LHCN-M2 (cell line): ENCODE measurements around the gene JCAD. TPM values are rescaled to one million over a fixed set of nuclear protein-coding genes. Genes with fewer than 3 reads are reported as not detected.
"Not testable (repeated sequence)": the region's sequence is repeated elsewhere in the genome, so short reads cannot be mapped to it uniquely, and the experiment has no call there.

Experiments
- DNase-seq: peaks from one replicate; pipeline ENCODE4 v3.0.0-alpha.2; 2012; ENCODE audit warnings: low read depth
- polyA plus RNA-seq: library from polyadenylated mRNA; unstranded; fragments of >200 nt; gene quantifications from one replicate; pipeline ENCODE4 v1.2.1, GENCODE V29; 2012; ENCODE audit warnings: missing spikeins
- total RNA-seq: library from RNA; depleted of rRNA; stranded (reverse); fragments of >200 nt; gene quantifications from 2 replicates; pipeline ENCODE4 v1.2.3, GENCODE V29; 2014; rRNA removed

The JCAD gene, protein sequence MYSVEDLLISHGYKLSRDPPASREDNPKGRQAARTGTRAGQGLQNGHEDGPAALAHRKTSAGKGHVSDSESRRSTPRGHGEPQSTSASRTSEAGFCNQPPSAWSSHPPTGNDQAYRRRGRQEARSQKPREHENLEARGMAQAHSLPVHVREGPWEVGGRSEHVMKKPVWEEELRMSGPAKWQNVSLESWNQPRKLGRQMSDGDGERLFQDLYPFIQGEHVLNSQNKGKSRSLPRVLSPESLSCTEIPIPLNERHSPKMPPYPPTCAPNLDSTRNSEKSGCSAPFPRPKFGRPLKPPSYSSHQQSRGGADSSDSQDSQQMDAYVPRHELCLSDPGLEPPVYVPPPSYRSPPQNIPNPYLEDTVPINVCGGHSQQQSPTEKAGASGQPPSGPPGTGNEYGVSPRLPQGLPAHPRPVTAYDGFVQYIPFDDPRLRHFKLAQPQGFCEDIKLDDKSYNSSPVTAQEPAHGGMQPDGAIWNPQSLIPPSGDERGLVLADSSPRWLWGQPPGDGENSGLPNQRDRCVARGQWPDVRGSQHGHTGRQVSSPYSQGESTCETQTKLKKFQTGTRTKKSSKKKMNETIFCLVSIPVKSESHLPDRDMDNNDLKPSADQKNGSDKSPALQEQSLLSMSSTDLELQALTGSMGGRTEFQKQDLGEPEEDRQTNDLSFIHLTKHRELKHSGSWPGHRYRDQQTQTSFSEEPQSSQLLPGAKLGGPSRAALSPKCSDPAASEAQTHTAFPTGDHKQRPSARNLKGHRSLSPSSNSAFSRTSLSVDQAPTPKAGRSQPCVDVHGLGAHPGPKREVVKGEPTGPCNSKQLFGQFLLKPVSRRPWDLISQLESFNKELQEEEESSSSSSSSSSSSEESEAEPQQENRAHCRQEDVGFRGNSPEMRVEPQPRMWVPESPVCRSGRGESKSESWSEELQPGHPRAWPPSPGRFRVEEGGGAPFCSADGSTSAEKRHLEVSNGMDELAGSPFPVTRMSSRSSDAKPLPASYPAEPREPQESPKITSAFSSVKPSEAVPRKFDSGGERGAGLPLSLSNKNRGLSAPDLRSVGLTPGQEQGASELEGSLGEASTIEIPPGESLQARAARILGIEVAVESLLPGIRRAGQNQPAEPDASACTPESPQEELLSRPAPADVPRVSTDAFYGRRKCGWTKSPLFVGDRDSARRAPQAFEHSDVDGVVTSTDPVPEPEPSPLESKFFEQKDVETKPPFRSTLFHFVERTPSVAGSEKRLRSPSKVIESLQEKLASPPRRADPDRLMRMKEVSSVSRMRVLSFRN (N-terminal part only)
- total RNA-seq: 12.1 and 12.8 TPM in 2 replicates
- 12.1 TPM for polyA plus RNA-seq

GRCh38 chr10:30059209-30060107 lies at the start of gene JCAD:
Gene JCAD (minus strand): TSS chr10:30059586. CDS start chr10:30047812, 11,774 bp downstream.
- DNase-seq: peak; percentile 46

- DNase-seq: no peak
Measured at GRCh38 chr10:30106987-30107386, 47.6 kb upstream of the JCAD start.

DNA sequence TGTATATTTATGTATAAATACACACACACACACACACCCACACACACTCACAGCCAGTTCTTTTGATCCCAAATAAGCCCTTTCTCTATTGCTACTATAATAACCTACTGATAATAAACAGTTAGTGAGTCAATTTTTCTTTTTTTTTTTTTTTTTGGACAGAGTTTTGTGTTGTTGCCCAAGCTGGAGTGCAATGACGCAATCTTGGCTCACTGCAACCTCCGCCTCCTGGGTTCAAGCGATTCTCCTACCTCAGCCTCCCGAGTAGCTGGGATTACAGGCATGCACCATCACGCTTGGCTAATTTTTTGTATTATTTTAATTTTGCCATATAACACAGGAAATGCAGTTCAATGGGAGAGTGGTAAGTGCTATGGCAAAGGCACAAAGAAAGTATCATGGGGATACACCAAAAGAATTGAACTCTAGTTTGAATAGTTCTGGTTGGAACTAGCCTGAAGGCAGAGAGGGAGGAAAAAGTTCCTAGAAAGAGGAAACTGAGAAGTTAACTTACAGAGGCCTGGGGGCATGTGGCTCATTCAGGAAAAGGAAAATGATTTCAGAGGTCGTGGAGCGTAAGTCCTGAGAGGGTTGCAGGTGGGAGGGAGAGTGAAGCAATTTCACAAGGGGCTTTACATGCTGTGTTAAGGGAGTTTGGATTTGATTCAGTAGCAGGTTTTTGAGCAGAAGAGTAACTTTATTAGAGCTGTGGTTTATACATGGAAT lies 44.4 kb upstream of the JCAD start:
- no peak for DNase-seq

DNA sequence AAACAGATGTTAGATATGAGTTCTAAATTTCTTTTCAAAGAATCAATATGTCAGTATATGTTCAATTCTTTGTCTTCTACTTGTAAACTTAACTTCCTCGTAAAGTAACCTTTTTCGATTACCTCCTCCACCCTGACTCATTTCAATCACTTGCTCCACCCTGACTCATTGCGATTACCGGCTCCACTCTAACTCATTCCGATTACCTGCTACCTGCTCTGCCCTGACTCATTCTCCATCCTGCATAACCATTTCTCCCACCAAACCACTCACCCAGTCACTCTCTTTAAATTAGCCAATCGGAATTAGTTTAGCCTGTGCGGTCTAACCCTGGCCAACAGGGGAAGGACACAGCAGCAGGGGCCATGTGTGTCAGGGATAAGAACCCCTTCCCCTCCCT lies 40.3 kb upstream of the JCAD start:
- not testable (repeated sequence) for DNase-seq

DNA sequence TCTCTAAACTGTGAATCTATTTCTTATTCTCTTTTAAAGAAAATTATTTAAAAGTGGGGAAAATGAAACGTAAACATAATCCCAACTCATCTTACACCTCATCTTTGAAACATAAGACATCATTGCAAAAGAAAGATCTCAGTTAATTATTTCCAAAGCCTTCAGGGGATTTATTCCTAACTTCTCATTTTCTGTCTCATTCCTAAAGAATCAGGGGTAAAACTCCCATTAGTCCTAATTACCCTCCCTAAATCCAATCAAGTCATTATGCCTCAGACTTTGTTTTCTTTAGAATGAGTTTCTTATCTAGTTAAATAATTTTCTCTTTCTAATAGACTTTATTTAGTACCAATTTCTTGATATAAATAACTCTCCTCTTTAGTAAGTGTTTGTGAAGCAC lies 39.7 kb upstream of the JCAD start:
- no peak for DNase-seq

DNA sequence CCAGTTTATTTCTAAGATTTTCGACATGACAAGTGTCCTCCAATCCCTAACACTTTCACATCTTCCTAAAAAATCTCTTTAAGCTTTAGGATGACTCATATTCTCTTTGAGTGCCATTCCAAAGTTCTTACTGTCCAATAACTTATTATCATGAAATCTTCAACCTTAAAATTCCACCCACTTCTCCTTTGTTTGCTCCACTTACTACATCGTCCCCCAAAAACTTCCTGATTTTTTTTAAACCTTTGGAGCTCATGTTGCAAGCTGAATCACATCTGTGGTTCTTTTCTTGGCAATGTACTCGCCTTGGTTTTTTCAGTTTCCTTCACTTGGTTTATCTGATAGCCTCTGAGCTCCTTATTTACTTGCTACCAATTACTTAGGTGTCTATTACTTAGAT lies 39.2 kb upstream of the JCAD start:
- peak; percentile 90 for DNase-seq

DNA sequence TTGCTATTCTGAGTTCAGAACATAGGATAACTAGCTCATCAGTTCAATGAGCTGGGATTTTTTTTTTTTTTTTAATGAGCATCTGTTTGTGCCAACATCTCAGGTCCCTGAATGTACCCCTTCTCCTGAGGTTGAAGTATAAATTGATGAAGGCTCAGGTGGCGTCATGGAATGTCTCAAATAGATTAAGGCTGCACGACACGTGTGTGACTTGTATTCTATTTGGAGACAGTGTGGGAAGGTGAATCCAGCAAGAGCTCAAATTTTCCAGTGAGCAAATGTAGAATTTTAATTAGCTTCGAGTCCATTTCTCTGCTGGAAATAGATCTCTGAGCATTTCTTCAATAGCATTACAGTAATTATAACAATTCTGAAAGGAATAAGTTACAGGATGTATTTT lies 37.2 kb upstream of the JCAD start:
- no peak for DNase-seq

DNA sequence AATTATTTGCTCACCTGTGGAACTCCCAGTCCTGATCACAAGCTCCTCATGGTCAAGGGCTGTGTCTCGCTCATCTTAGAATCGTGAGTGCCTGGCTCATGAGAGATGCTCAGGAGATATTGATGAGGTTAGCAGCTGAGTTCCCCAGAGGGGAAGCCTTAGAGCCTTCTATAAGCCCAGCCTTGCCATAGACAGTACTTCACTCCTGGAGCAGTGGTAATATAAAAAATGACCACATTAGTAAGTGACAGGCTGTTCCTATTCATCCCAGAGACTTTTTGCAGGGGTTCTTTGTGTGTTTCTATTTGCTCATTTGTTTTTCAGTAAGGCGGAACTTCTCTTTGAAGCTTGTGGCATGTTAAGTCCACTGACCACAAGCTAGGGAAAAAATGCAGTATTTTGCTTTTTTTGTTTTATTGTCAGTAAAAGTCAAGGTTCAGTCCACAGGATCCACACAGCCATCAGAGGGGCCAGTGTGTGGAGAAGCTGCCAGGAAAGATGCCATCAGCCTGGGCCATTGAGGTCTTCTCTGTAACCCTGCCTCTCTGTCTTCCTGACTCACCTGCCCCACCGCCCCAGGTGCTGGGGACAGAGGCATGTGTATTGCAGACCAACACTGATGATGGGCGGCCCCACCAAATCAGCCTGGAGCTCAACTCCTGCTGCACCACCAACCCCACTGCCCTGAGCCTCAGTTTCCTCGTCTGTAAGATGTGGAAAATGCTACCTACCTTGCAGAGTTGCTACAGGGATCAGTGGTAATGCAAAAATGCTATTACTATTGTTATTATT lies 36.4 kb upstream of the JCAD start:
- peak; percentile 20 for DNase-seq

GRCh38 chr10:30094601-30095000 lies 35.2 kb upstream of the JCAD start:
- no peak for DNase-seq

- no peak for DNase-seq
Measured at GRCh38 chr10:30093303-30093950, 34.0 kb upstream of the JCAD start.

GRCh38 chr10:30092151-30092790 lies 32.9 kb upstream of the JCAD start:
- peak; percentile 82 for DNase-seq

GRCh38 chr10:30091136-30091535 lies 31.8 kb upstream of the JCAD start:
- DNase-seq: no peak

- DNase-seq: no peak
Measured at GRCh38 chr10:30088178-30088577, 28.8 kb upstream of the JCAD start.

GRCh38 chr10:30083934-30084333 lies 24.5 kb upstream of the JCAD start:
- DNase-seq: no peak

DNA sequence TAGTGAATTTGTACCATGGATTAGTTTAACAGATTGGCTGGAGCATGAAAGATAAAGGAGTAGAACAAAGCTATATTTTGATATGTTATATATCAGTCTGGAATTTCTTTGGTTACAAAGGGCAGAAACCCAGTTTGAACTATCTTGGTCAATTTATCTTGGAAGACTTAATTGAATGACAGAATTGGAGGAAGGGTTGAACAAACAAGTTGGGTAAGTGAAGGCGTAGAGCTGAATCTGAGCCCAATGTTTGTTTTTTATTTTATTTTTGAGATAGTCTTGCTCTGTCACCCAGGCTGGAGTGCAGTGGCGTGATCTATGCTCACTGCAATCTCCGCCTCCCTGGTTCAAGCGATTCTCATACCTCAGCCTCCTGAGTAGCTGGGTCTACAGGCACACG lies 21.8 kb upstream of the JCAD start:
- no peak for DNase-seq

- peak; percentile 47 for DNase-seq
Measured at GRCh38 chr10:30080161-30080560, 20.8 kb upstream of the JCAD start.

DNA sequence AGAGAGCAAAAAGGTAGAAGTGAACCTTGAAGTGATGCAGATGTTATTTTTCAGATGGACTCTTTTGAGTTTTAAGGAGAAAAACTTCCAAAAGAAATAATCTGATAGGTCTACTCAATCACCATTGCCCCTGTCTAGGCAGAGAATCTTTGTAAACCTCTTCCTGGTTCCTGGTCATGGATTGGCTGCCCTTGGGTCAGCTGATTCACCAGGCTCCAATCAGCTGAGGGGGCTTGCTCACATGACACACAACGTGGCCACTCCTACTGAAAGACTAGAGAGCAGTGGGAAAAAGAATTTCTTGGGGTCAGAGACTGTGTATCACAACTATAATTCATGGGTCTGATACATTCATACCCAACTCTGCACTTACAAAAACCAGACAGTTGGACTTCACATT lies 20.0 kb upstream of the JCAD start:
- no peak for DNase-seq

DNA sequence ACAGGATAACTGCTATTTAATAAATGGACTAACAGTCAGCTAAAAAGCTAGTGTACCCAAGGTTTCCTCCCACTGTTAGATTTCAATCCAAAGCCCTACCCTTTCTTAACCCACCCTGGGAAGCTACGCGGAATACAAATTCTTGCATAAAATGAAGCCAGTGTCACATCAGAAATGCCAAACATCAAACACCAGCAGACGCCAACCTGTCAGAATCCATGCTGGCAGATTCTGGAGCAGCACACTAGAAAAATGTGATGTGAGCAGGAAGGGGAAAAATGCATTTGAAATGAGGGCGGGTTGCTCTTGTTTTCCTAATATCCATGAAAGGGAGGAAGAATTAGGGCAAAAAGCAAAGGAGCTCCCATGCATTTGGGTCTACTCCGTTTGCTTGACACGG lies 16.1 kb upstream of the JCAD start:
- DNase-seq: no peak
